ENCODE results near the gene INHA.
A peak's percentile ranks its signal among the peaks of the same experiment; 100 is the strongest.

The INHA gene

DNA sequence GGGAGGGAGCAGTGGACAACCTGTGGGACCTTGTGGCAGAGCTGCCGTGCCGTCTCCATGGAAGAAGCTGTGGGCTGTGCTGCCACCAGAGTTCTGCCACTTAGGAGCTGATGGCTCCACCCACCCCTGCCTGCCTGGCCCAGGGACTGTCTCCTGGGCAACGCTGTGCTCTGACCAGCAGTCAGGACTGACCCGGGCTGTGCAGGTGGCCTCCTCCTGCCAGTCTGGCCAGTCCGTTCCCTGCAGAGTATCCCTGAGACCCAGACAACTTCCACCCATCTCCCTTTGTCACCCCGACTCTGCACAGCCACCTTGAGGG lies 45.1 kb upstream of the INHA start:
- ATAC-seq, result peak; percentile 36; the same call in 2 of the 3 replicates
- TF ChIP-seq ZFP3 (CRISPR knock-in tag; IDR thresholded peaks at IDR 0.05) (no peak), TSHZ2 (CRISPR knock-in tag; IDR thresholded peaks at IDR 0.05) (no peak), PPARA (CRISPR knock-in tag; IDR thresholded peaks at IDR 0.05; ENCODE audit: borderline replicate concordance) (no peak), ARNTL (CRISPR knock-in tag; IDR thresholded peaks at IDR 0.05; ENCODE audit: borderline replicate concordance, low read depth) (no peak), CSDC2 (CRISPR knock-in tag; IDR thresholded peaks at IDR 0.05) (no peak), BACH2 (CRISPR knock-in tag; IDR thresholded peaks at IDR 0.05; ENCODE audit: borderline replicate concordance) (no peak), ZFP30 (CRISPR knock-in tag; IDR thresholded peaks at IDR 0.05) (no peak), RARB (CRISPR knock-in tag; IDR thresholded peaks at IDR 0.05) (no peak), CREB5 (CRISPR knock-in tag; IDR thresholded peaks at IDR 0.05; ENCODE audit: low read depth) (no peak), ZNF70 (CRISPR knock-in tag; IDR thresholded peaks at IDR 0.05) (no peak), OSR1 (CRISPR knock-in tag; IDR thresholded peaks at IDR 0.05) (no peak), ZNF565 (CRISPR knock-in tag; conservative IDR thresholded peaks at IDR 0.05; ENCODE audit: low read depth) (no peak), GLIS3 (CRISPR knock-in tag; IDR thresholded peaks at IDR 0.05) (no peak), CSRNP3 (CRISPR knock-in tag; IDR thresholded peaks at IDR 0.05) (no peak), SNAI2 (CRISPR knock-in tag; IDR thresholded peaks at IDR 0.05) (no peak), ISL1 (CRISPR knock-in tag; IDR thresholded peaks at IDR 0.05) (no peak), ZNF8 (CRISPR knock-in tag; IDR thresholded peaks at IDR 0.05) (no peak), TOX (CRISPR knock-in tag; IDR thresholded peaks at IDR 0.05; ENCODE audit: borderline replicate concordance) (no peak)
- TF ChIP-seq, protein P1, sequence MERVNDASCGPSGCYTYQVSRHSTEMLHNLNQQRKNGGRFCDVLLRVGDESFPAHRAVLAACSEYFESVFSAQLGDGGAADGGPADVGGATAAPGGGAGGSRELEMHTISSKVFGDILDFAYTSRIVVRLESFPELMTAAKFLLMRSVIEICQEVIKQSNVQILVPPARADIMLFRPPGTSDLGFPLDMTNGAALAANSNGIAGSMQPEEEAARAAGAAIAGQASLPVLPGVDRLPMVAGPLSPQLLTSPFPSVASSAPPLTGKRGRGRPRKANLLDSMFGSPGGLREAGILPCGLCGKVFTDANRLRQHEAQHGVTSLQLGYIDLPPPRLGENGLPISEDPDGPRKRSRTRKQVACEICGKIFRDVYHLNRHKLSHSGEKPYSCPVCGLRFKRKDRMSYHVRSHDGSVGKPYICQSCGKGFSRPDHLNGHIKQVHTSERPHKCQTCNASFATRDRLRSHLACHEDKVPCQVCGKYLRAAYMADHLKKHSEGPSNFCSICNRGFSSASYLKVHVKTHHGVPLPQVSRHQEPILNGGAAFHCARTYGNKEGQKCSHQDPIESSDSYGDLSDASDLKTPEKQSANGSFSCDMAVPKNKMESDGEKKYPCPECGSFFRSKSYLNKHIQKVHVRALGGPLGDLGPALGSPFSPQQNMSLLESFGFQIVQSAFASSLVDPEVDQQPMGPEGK (CRISPR knock-in tag; IDR thresholded peaks at IDR 0.05; ENCODE audit: borderline replicate concordance), result no peak

GRCh38 chr2:219527472-219527871 lies 44.6 kb upstream of the INHA start:
- TF ChIP-seq ARNTL (CRISPR knock-in tag; IDR thresholded peaks at IDR 0.05; ENCODE audit: borderline replicate concordance, low read depth), result no peak
- TF ChIP-seq SNAI2 (CRISPR knock-in tag; IDR thresholded peaks at IDR 0.05), result no peak
- no peak for TF ChIP-seq TOX (CRISPR knock-in tag; IDR thresholded peaks at IDR 0.05; ENCODE audit: borderline replicate concordance)
- TF ChIP-seq, protein P1 (CRISPR knock-in tag; IDR thresholded peaks at IDR 0.05; ENCODE audit: borderline replicate concordance), result no peak
- TF ChIP-seq ZNF70 (CRISPR knock-in tag; IDR thresholded peaks at IDR 0.05), result no peak
- no peak for TF ChIP-seq ZFP30 (CRISPR knock-in tag; IDR thresholded peaks at IDR 0.05)
- TF ChIP-seq BACH2 (CRISPR knock-in tag; IDR thresholded peaks at IDR 0.05; ENCODE audit: borderline replicate concordance), result no peak
- no peak for TF ChIP-seq ZNF8 (CRISPR knock-in tag; IDR thresholded peaks at IDR 0.05)
- no peak for TF ChIP-seq TCF4 (CRISPR knock-in tag; IDR thresholded peaks at IDR 0.05; ENCODE audit: borderline replicate concordance)
- no peak for TF ChIP-seq TSHZ2 (CRISPR knock-in tag; IDR thresholded peaks at IDR 0.05)
- TF ChIP-seq GLIS3 (CRISPR knock-in tag; IDR thresholded peaks at IDR 0.05), result no peak
- no peak for TF ChIP-seq PPARA (CRISPR knock-in tag; IDR thresholded peaks at IDR 0.05; ENCODE audit: borderline replicate concordance)
- TF ChIP-seq ZNF565 (CRISPR knock-in tag; conservative IDR thresholded peaks at IDR 0.05; ENCODE audit: low read depth), result no peak
- no peak for TF ChIP-seq RARB (CRISPR knock-in tag; IDR thresholded peaks at IDR 0.05)
- TF ChIP-seq ZFP3 (CRISPR knock-in tag; IDR thresholded peaks at IDR 0.05), result no peak
- no peak for TF ChIP-seq CSRNP3 (CRISPR knock-in tag; IDR thresholded peaks at IDR 0.05)
- no peak for ATAC-seq
